HG03280 (cell line): ENCODE results near the gene HOXC6.

Experiments
- ATAC-seq: cut with Tn5 transposase; IDR thresholded peaks from one replicate; pipeline ENCODE4 v1.9.1; 2021; ENCODE audit warnings: mild to moderate bottlenecking, moderate library complexity; ENCODE audit not compliant: unreplicated experiment

The HOXC6 gene

DNA sequence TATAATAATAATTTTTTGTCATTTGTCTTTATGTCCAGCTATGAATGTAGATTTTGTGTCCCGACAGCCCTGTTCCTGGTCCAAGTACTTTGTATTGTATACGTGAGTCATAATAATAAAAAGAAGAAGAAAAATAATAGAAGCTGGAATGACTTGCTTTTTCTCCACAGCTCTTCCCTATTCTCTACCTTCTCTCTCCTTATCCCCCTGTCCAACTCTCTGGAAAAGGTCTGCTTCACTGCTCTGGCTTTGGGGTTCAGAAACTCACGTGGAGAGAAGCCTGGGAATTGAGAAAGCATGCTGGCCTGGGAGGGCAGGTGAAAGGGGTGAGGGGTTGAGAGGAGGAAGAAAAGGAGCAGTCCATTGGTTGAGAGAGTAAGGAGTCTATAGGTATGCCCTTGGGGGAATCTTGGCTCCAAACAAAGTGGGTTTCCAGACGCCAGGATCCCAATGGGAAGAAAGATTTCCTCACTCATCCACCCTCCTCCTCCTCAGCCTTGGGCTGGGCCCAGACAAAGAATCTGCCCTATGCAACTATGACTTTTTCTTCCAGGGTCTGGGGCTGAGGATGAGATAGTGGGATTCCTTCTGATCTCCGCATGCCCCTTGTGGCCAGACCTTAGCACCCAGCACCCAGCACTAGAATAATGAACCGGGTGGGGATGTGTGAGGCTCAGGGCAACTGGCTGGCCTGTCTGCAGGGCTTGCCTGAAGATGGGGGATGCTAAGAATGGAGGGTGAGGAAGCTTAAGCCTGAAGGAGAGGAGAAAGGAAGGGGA is 15.4 kb upstream of the HOXC6 start:
- ATAC-seq = no peak

DNA sequence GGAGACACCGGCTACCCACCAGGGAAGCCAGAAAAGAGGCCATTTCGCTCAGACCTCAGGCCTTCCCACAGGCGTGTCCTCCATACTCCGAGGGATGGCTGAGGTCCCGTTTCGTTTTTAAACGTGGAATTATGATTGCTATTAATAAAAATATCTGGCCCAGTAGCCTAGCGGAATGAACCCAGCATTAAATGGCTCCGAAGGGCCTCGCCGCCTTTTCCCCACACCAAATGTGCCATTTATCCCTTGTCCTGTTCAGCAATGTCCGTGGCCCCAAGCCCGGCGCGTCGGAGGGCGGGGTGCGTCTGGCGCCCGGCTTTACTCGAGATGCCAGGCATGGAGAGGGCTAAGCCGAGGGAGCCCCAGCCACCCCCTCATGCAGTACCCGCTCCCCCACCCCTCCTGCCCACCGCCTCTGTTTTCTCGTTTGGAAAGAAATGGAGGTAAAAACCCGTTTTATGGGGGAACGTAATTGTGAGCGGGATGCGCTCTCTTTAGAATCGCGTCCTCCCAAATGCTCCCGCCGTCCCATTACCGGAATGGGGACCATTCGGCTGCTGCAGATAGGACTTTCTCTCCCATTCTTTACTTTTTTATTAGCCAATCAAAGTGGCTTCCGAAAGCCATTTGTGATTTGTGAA is 13.7 kb upstream of the HOXC6 start:
- no peak for ATAC-seq

DNA sequence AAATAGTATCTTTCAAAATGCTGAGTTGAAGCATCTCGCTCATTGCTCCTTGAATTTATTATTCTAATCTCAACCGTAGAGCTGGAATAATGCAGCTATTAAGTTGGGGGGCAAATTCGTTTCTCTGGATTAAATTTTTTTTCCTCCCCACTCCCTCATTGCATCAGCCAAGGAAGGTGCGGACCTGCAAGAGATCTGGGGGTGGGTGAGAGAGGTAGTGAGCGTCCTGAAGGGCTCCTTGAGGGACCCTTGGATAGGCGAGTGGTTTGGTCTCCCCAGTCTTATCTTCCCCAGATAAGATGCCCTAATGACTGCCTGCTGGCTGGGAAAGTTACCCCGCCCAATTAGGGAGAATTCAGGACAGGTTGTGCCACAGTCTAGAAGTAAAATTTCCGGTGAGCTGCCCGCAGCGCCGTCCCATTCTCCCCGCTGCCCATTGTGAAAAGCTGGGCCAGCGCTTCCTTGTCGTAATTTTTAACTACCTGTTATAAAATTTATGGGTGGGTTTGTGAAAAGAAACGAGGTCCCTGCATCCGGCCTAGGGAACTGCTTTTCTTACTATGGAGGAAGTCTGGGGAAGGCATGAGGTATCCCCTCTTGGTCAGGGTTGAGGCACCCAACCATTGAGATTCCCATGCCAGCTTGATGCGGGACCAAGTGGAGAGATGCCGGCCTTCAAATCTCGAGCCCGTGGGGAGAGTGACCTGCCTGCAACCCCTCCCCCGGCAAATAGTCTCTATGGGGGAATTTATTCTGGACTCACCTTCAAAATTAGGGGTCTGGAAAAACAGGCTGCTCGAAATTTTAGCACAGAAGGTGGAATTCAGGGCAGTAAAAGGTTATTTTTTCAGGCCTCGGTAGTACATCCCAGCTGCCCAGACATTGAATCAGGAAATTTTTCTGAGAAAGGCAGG is 13.0 kb upstream of the HOXC6 start:
- no peak for ATAC-seq

DNA sequence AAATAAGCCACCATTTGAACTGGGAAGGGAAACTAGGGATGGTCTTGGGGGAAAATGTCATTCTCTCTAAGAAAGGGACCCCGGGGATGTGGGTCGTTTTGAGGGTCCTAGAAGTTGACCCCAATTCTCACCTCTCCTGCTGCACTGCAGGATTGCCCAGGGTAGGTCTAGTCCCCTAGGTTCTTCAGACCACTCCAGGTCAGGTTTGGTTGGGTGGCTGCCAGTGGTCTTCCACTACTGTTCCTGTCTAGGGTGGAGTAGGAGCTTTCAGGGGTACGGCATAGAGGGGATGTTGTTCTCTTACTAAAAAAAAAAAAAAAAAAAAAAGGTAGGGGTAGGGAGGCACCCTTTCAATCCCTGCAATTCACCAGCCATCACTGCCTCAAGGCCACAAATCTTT is 12.2 kb upstream of the HOXC6 start:
- no peak for ATAC-seq

DNA sequence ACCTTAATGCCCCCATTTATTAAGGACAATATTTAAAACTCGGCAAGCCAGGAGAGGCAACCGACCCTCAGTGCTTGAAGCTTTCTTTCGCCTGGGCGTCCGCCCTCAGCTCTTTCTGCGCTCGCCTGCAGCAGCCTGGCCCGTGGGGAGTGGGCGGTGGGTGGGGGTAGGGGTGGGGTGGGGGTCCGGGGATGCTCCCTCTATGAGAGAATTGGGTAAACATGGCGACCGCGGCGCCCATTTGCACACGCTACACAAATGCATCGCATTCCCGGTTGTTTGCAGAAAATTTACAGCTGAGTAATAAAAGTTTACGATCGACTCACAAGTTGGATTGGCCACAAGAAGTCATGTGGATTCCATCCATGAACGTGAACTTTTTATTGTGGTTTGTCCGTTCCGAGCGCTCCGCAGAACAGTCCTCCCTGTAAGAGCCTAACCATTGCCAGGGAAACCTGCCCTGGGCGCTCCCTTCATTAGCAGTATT is 11.7 kb upstream of the HOXC6 start:
- ATAC-seq = no peak

DNA sequence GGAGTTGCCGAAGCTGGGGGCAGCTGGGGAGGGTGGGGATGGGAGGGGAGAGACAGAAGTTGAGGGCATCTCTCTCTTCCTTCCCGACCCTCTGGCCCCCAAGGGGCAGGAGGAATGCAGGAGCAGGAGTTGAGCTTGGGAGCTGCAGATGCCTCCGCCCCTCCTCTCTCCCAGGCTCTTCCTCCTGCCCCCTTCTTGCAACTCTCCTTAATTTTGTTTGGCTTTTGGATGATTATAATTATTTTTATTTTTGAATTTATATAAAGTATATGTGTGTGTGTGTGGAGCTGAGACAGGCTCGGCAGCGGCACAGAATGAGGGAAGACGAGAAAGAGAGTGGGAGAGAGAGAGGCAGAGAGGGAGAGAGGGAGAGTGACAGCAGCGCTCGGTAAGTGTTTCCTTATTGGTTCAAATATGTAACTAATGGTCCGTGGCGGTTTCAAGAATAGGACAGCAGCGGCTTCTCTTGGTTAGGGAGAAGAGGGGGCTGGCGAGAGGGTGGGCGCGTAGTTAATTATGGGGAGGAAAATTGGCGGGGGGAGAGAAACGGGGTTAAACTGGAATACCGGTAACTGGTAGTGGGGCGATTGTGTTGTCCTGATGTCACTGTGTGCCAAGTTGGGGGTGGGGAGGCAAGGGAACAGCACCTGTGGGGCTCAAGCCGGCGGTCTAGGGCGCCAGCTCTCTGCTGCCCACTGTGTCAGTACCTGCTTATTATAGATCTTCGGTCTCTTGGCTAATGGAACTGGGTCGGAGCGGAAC is 11.0 kb upstream of the HOXC6 start:
- ATAC-seq = peak; percentile 33

DNA sequence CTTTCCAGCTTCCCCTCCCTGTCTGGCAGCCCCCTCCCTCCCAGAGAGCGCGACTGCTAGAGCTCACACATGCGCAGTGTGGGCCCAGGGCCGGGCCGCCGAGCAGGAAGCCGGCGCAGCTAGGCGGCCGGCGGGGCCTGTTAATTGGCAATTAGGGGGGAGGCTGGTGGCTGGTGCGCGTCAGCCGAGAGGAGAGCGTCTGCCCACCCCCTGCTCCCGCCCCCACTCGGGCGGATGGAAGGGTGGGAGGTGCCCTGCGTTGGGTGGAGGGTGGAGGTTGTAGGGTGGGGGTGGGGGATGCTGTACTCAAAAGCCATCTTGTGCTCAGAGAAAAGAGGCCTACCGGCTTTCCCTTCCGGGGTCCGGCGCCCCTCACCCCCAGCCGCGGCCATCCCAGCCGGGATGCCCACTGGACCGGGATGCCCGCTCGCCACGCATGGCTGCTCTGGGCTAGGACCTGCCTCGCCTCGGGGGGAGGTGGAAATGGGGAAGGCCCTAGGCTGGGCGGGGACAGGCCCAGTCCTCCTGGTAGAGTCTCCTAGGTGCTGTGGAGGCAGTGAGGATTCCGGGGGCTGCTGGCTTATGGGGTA is 10.3 kb upstream of the HOXC6 start:
- ATAC-seq = peak; percentile 78

DNA sequence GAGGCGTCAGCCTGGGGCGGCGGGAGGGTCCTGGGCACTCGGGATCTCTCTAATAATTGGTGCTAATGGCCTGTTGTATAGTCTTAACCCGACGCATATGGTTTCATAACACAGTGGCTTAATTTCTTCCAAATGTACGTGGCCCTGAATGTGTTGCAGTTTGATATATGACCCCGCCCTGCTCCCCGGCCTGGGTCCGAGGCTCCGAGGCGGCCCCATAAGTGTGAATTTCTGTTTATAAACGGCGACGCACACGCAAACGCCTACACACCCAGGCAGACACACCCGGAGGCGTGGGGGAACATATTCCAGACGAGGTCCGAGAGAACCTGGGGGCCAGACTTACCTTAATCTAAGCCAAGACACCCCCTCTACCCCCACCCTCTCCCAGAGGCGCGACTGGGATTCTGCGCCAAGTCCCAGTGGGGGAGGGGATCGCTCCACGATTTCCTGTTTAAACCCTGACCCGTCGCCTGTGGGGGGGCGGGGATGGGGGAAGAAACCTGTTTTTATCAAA is 9.7 kb upstream of the HOXC6 start:
- ATAC-seq = no peak

DNA sequence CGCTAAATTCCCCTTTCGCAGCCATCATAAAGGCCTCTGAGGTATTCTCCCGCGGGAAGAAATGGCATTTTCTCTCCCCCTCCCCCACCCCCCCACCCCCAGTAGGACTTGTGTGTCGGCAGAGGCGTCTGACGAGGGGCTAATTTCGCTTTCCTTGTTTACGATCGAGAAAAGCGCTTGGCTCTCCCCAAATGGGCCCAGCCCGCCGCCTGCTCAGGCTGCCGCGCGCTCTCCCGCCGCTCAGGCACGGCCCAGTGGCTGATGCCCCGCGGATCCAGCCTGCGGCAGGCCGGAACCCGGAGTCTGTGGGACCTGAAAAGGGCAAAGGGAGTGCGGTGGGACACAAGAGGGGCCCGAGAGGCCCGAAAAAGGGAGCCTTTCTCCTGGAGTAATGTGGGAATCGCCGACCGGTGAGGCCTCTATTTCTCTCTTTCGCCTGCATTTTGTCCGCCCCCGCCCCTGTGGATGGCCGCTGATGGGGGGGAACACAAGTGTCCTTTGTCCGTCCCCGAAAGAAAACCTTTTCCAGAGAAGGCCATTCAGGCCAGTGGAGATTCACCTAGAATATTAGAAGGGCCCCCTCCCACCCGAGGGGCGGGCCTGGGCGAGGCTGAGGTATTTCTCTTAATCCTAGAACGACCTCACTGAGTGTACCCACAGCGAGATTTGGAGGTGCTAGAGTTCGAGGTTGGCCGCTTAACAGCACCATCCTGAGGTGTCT is 9.0 kb upstream of the HOXC6 start:
- ATAC-seq = no peak

DNA sequence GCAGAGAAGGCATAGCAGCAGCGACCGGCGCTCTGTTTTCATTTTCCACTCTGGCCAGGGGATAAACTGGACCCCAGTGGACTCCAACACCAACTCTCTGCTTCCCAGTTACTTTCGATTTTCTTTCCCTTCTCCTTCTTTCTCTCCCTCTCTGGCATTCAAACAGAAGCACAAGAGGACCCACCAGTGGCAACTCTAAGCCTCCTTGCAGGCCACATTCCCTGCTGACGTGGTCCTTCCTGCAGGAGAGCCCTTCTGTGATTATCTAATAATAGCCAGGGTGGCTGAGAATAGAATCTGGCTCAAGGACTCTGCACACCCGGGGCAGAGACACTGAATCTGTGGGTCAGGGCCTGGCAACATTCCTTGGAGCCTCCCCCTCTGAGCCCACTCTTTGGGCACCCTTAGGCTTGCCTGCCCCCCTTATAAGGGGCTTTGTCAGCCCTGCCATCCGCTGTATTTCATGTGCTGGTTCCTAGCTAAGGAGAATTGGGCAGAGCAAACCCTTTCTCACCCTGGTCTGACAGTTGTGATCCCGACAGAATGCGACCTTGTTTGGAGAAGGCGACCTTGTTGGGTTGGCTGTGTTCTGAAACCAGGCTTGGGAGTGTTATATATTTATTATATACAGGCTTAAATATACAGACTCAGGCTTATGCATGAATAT is 8.2 kb upstream of the HOXC6 start:
- ATAC-seq = no peak

DNA sequence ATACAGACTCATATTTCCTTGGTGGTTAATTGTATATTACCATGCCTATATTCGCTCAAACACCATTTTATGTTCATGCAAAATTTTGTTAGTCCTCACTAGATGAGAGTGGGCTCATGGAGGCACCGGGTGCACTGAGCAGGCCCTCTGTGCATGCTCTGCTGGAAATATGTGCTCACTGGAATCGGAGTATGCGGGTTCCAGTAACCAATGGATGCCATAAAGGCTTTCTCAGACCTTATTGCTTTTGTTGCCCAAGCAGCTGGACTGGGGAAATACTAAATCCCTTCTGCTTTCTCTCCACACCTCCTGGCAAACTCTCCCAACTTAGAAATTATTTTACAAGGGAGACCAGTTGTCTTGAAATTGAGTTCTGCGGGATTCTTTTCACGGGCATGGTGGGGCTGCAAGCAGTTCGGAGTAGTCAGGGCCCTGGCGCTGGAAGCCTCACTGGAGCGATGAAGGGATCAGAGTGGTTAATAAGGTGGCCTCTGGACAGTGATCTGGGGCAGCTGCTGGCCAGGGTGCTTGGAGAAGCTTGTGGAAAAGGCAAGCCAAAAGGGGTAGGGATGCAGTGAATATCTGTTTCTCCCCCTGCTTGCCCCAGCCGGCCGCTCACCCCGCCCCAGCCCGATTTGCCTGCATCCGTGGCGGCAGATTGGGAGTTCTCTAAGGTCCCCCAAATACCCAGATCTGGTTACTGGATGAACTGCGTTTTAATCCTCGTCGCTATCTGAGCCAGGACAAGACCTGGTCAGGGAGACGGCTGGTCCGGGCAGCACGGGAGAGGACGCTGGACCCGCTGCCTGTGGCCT is 7.4 kb upstream of the HOXC6 start:
- no peak for ATAC-seq

DNA sequence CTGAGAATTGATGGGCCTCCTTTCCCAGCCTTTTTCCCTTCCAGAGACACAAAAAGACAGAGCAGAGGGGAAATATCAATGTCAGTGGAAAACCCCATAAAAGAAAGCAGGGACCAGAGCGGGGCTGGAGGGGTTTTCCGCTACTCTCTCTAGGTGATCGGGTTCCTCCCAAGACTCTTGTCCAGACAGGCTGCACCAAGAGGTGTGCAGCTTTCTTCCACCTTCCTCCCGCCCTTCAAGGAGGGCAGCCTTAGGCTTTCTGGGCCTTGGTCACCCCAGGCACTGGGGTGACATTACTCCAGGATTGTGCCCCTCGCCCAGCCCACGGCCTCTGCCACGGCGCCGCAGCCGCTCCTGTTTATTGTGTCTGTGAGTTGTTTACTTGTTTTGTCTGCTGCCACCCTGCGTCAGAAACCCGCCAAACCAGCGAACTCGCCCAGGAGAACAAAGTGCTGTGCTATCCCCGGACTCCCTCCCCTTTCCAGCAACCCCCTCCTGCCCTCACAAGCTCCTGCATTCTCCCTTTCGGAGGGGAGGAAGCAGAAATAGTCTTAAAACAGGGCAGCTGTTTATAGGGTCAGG is 6.7 kb upstream of the HOXC6 start:
- ATAC-seq = no peak

DNA sequence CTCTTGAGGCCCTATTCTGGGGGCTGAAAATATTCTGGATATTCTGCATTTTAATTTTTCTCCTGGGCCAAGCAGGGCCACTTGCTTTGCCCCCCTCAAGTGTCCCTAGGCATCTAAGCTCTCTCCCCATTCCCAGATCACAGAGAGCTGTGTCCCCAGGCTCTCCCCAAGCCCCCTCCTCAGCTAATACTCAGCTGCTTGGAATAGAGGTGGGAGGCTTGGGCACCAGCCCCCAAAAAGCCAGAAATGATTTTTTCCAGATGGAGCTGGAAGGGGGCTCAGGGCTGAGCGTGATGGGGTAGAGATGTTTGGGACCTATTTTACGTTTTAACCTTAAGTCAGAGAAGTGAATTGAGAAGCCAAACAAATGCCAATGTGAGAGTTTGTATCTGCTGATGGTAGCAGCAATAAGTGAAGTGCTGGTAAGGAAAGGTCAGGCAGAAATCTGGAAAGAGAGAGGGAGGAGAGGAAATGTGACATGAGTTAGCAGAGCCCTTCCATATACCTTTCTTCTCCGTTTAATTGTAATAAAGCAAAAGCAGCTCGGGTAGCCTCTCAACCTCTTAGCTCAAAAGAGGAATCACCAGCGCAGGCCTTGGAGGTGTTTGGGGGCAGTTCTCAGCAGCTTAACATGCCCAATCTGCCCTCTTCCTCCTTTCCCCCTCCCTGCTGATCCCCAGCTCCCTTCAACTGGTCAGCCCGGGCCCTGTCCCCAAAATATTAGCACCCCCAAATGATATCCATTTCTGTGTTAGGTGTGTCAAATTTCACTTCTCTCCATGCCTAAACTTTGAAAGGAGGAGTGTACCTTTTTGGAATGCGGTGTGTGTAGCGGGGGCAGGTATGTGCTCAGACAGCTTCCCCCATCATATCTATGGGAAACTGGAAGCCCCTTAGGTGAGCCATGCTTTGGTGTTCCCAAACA is 5.0 kb upstream of the HOXC6 start:
- no peak for ATAC-seq

DNA sequence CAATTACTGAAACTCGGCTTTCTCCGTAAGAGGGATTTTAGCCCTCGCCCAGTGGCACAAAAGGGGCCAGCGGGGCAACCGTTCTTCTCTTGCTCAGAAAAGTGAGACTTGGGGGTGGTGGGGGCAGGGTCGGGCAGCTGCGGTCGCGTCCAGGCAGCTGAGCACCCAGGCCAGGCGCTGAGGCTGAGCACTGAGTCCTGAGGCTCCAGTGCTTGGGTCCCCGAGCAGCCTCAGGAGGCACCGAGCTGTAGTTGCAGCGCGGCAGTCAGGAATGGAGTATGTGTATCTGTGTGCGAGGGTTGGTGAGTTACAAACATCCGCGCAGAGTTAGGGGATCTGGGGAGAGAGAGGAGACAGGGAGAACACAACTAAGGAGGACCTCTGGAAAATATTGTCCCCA is 4.1 kb upstream of the HOXC6 start:
- ATAC-seq = no peak

DNA sequence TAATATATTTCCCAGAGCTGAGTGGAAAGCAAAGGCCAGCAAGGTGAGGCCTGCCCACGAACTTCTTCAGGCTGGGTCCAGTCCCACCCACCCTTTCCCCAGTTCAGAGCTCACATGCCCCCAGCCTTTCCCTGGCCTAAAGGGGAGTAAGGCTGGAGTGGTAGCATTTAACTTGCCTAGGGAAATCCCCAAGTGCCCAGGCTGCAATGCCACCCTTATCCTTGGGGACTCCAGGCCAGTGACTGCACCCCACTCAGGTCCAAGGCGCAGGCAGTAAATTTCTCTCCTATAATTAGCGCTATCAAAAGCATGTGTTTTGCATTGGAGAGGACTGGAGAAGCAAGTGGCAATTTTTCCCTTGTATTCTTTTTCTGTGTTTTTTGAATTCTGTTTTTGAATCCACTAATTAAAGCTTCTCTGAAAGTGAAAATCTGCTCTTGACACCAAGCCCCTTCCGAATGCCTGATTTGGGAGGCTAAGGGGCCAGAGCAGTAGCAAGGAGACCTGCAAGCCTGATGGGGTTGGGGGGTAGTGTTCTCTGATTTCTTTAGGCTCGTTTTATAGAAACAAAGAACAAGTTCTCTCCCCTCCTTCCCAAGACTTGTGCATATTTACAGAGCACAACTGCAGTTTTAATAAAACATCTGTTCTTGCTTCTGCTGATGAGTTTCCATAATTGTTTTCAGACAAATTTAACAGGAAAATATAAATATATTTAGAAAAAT is 3.5 kb upstream of the HOXC6 start:
- ATAC-seq = no peak
